Measurements from ENCODE around the gene ZNF48. TPM values are rescaled to one million over a fixed set of nuclear protein-coding genes. Genes with fewer than 3 reads are reported as not detected.

Gene ZNF48
- total and polyA plus RNA-seq, 9 donors: 2.7 to 9.8 (median 6.6) TPM

DNA sequence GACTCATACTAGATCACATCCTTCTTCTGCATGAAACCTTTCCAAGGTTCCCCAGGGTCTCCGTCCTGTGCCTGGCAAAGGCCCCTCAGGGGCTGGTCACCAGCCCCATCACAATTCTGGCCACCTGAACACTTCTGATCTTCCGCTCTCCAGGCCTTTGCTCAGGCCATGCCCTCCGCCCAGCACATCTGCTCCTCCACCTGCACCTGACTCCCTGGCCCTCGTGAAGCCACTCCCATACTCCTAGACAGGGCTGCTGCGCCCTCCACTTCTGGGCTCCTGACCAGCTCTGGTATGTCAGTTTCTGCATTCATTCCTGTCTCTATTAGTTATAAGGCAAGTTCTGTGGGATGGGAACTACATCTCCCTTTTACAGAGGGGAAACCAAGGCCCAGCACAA lies 22.5 kb upstream of the ZNF48 start:
- DNase-seq: no peak
- H3K9me3 ChIP-seq: no peaks in the 10 kb centered on the region
- H3K4me1 ChIP-seq (ENCODE audit: insufficient read depth): peaks cover 6% of the 10 kb centered on the region
- no peak overlapping the region for H3K4me3 ChIP-seq
- intact Hi-C loops (cut with DNase I): loop anchor here in 1 of 4 donors (10.0 kb wide), 1 partner anchor 282 kb away; the partner anchor contains the start of genes FBRS and PRR14
- no peak overlapping the region for H3K27ac ChIP-seq
- H3K27me3 ChIP-seq: no peaks in the 10 kb centered on the region
- TF ChIP-seq EP300 (IDR thresholded peaks at IDR 0.05) (no peak), POLR2A (IDR thresholded peaks at IDR 0.05) (no peak)
- TF ChIP-seq, protein P1, sequence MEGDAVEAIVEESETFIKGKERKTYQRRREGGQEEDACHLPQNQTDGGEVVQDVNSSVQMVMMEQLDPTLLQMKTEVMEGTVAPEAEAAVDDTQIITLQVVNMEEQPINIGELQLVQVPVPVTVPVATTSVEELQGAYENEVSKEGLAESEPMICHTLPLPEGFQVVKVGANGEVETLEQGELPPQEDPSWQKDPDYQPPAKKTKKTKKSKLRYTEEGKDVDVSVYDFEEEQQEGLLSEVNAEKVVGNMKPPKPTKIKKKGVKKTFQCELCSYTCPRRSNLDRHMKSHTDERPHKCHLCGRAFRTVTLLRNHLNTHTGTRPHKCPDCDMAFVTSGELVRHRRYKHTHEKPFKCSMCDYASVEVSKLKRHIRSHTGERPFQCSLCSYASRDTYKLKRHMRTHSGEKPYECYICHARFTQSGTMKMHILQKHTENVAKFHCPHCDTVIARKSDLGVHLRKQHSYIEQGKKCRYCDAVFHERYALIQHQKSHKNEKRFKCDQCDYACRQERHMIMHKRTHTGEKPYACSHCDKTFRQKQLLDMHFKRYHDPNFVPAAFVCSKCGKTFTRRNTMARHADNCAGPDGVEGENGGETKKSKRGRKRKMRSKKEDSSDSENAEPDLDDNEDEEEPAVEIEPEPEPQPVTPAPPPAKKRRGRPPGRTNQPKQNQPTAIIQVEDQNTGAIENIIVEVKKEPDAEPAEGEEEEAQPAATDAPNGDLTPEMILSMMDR (IDR thresholded peaks at IDR 0.05): no peak
- 86 to 95% (median 90%) methylated on average over 5 of the region's 5 CpGs for WGBS, 3 donors
- no peaks in the 10 kb centered on the region for H3K36me3 ChIP-seq

DNA sequence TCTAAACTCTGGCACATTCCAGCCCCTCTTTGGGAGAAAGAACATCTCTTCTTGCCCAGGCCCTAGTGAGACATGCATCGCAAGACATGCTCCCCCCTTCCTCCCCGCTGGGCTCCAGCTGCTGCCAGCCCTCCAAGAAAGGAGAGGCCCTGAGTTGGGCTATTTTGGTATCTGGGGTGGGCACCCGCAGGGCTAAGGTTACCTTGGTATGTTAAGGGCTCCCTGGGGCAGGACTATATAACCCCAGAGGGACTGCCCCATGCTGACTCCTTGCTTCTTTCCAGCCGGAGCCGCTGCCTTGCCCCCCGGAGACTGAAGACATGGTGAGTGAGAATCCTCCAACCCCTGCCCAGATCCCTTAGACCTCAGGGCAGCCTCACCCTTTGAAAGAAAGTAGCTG lies 20.7 kb upstream of the ZNF48 start, which contains the start of gene MYL11:
Gene MYL11 (plus strand): TSS at position 265 of the 400 bp plus-strand sequence. CDS start 56 bp downstream, at position 321.
- DNase-seq: no peak
- H3K27ac ChIP-seq: no peak within 1 kb of the TSS
- TF ChIP-seq, protein P1 (IDR thresholded peaks at IDR 0.05): no peak
- H3K36me3 ChIP-seq: no peaks in the 10 kb centered on the region
- intact Hi-C loops (cut with DNase I): loop anchor here in 1 of 4 donors (10.0 kb wide), 1 partner anchor 280 kb away; the partner anchor contains the start of genes FBRS and PRR14
- WGBS, 3 donors: 84 to 85% (median 84%) methylated on average over 6 of the region's 6 CpGs
- no peaks in the 10 kb centered on the region for H3K9me3 ChIP-seq
- H3K4me1 ChIP-seq (ENCODE audit: insufficient read depth): peaks cover 9% of the 10 kb centered on the region
- no peaks in the 10 kb centered on the region for H3K27me3 ChIP-seq
- no peak within 1 kb of the TSS for H3K4me3 ChIP-seq

DNA sequence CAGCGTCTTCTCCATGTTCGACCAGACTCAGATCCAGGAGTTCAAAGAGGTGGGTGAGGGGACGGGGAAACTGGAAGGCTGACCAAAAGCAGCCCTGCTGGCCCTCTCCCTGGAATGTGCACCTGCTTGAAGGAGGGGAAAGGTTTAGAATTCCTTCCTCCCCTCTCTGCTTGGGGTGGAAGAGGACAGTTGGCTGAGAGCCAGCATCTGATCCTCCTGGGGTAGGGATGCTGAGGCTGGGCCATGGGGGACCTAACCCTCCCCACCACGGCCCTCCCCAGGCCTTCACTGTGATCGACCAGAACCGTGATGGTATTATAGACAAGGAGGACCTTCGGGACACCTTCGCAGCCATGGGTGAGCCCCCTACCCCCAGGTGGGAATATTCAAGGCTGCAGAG lies 19.4 kb upstream of the ZNF48 start:
- DNase-seq: peak in 3 of 5 donors; percentile 12 to 58 (median 41)
- H3K4me3 ChIP-seq: no peak overlapping the region
- no peak for TF ChIP-seq EP300 (IDR thresholded peaks at IDR 0.05)
- no peak for TF ChIP-seq POLR2A (IDR thresholded peaks at IDR 0.05)
- WGBS, 3 donors: 86 to 87% (median 87%) methylated on average over 8 of the region's 8 CpGs
- H3K9me3 ChIP-seq: no peaks in the 10 kb centered on the region
- H3K36me3 ChIP-seq: no peaks in the 10 kb centered on the region
- no peak overlapping the region for H3K27ac ChIP-seq
- intact Hi-C loops (cut with DNase I): loop anchor here in 1 of 4 donors (10.0 kb wide), 1 partner anchor 279 kb away; the partner anchor contains the start of genes FBRS and PRR14
- H3K27me3 ChIP-seq: no peaks in the 10 kb centered on the region
- H3K4me1 ChIP-seq (ENCODE audit: insufficient read depth): peaks cover 9% of the 10 kb centered on the region

DNA sequence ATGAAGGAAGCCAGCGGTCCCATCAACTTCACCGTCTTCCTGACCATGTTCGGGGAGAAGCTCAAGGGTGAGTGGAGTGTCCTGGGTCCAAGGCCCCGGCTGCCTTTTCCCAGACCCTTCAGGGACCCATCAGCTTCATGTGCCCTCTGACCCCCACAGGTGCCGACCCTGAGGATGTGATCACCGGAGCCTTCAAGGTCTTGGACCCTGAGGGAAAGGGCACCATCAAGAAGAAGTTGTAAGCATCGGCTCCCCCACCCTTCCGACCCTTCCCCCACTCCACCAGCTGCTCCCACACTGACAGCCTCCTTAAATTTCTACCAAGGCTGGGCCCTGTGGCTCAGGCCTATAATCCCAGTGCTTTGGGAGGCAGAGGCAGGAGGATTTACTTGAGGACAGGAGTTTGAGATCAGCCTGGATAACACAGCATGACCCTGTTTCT lies 18.7 kb upstream of the ZNF48 start:
- no peaks in the 10 kb centered on the region for H3K27me3 ChIP-seq
- no peaks in the 10 kb centered on the region for H3K36me3 ChIP-seq
- peaks cover 5% of the 10 kb centered on the region for H3K4me1 ChIP-seq (ENCODE audit: insufficient read depth)
- WGBS, 3 donors: 85 to 93% (median 85%) methylated on average over 8 of the region's 8 CpGs
- peak overlapping the region in 1 of 2 donors; percentile 100 for H3K27ac ChIP-seq
- intact Hi-C loops (cut with DNase I): loop anchor here in 1 of 4 donors (10.0 kb wide), 1 partner anchor 278 kb away; the partner anchor contains the start of genes FBRS and PRR14
- no peak overlapping the region for H3K4me3 ChIP-seq
- TF ChIP-seq, protein P1 (IDR thresholded peaks at IDR 0.05): no peak
- TF ChIP-seq EP300 (IDR thresholded peaks at IDR 0.05): no peak
- TF ChIP-seq POLR2A (IDR thresholded peaks at IDR 0.05): no peak
- peak in 3 of 5 donors; percentile 19 to 57 (median 53) for DNase-seq
- H3K9me3 ChIP-seq: no peaks in the 10 kb centered on the region

Measured in ovary (tissue), 9 donors.